GM18867 (cell line): ENCODE results near the gene MALAT1.

Source experiments
- ATAC-seq: cut with Tn5 transposase; IDR thresholded peaks from one replicate; pipeline ENCODE4 v1.9.1; 2021; ENCODE audit warnings: mild to moderate bottlenecking, moderate library complexity; ENCODE audit not compliant: unreplicated experiment

Gene MALAT1

DNA sequence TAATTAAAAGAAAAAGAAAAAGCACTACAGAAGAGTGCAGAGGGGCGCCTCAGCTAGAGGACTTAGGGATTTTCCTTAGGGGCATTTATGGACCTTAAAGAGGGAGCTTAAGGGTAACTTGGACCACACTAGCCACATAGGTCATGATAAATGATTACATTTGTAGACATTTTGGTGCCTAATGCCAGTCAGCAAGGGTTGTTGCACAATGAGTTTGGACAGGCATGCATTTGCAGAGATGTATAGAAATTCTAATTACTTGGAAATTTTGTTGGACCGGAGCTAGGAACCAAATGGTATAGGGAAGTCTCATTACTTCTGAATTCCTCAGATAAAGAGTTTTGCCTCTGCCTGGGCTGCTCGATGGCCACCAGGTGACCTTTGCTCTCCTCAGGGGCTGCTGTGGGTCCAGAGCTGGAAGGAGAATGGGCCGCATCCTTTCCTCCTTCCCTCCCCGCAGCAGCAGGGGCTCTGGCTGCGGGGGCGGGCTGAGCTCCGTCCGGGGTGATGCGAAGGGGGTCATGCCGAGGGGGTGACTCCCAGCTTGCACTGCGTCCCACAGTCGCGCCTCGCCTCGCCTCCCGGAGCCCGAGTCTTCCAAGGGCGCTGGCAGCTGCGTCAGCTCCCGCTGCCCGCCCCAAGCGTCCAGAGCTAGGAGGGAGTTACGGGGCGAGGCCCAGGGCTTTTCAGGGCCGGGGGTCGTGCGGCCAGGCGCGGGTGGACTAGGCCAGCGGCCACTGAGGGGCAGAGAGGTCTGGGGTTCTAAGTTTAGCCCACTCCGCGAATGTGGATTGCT, 20.3 kb upstream of the MALAT1 start:
- ATAC-seq: no peak

DNA sequence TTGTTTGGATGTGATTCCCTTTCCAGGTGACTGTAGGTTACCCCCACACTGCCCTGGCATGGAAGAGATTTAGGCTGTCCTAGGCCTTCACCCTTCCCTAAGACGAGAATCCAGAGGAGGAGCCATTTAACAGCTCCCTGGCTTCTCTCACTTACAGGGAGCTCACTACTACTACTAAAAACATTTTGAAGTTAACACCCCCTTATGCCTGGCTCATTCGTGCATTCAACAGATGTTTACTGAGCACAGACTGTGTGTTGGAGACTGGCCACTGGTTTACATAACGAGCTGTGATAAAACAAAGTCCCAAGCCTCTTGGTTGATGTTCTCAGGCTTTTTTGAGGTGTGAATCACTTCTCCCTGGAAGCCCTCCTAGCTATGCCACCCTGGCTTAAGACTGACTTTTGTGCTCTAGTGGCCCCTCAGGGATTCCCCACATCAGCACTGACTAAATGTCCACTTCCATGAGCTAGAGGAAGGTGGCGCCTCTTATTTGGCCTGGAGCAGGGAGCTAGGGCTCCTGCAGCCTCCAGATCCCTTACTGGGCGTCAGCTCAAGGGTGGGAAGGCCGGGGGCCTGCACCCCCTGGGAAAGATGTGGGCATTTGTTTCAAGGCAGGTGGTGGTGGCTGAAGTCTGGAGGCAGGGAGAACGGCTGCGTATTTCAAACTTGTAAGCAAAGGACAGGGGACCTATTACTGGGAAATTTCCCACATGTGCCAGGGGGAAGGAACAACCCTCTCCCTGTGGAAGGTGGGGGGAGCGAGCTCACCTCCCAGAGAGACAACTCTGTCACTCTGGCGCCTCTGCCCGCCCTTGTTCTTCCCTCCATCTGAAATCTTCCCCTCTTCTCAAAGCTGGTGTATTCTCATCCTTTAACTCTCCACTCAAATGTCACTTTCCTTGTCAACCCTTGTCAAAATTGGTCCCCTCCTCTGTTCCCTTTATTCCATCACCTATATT, 19.4 kb upstream of the MALAT1 start:
- ATAC-seq: no peak

DNA sequence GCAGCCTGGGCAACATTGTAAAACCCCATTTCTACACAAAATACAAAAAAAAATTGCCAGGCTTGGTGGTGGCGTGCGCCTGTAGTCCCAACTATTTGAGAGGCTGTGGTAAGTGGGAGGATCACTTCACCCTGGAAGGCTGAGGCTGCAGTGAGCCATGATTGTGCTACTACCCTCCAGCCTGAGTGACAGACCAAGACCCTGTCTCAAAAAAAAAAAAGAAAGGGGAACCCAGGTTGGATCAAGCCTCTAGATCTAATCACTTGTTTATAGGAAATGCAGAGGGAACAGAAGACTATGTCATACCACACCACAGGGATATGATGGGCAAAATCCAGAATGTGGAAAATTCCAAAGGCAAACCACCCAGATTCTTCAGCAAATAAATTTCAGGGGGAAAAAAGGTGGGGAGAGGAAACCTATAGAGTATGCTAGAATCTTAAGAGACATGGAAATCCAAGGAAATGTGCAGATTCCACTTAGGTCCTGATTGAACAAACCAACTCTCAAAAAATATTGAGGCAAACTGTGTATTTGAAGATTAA, 16.5 kb upstream of the MALAT1 start:
- ATAC-seq: no peak

DNA sequence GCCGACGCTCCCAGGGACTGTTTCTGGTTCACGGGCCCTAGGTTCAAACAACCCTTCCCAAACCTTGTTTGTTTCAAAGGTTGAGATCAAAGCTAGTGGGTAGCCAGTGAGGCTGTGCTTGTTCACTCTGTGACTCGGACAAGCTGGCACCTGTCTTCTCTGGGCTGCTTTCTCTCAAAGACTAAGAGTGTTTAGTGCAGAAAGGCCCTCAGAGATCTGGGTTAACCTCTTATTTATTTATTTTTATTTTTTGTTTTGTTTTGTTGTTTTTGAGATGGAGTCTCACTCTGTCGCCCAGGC, 13.0 kb upstream of the MALAT1 start:
- ATAC-seq: no peak

DNA sequence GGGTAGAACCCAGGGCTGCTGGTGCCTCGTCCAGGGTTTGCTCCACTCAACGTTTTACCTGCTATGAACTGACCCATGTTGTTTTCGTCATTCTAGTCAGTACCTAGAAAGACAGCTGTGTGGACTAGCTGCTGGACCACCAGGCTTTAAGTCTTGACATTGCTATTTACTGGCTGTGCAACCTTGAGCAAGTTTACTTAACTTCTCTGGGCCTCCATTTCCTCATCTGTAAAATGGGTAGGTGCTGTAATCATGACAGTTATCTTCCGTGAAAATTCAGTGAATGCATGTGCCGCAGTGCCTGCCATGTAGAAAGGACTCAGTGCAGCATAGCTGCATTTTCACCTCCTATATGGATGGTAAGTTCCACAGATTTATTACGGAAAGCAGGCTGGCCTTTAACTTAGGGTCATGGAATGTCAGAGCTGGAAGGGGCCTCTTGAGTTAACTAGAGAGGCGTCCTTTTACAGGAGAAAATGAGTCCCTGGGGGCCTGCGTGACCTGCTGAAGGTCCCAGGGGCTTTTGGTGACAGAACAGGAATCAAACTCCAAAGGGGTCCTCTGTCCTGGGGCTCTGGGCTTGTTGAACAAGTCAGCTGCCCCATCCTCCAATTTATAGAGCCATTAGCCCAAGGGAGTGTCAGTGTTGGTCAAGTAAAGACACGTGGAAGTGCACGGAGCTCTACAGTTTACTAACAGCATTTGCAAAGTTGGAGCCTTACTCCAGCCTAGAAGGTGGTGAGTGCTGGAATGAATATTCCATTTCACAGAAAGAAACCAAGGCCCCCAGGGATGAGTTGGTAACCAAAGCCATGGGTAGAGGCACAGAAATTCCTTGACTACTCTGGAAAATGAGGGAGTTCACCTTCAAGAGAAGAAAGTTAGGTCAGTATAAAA, 12.0 kb upstream of the MALAT1 start:
- ATAC-seq: no peak

DNA sequence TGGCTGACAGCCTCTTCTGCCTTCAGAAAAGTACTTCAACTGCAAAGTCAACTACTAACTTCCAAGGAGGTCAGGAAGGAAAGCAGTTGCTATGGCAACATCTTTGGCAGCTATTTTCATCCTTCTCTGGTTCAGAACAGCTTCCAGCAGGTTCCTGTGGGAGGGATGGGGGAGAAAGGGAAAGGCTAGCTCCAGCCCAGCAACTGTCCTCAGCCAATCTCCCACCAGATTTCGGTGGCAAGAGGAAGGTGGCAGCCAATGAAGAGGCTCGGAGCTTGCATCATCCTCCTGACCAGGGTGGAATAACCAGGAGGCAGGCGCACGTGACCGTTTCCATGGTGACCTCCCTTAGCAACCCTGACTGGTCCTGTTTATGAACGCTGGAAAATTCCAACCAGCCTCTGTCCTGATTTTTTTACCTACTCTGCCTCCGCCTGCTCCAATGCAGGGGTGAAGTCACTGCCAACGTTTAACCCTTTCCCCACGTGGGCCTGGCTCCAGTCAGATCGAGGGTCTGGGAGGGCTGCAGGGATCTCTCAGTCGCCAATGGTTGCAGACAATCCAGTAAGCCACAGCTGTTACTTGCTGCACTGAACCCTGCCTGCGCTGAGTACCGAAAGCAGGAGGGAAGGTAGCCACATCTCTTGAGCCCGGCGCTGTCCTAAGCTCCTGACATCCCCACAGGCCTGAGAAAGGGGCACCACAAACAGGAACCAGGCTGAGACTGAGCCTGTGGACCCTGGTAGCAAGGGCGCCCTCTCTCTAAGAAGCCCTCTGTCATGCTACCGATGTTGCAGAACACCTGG, 11.2 kb upstream of the MALAT1 start:
- no peak for ATAC-seq

DNA sequence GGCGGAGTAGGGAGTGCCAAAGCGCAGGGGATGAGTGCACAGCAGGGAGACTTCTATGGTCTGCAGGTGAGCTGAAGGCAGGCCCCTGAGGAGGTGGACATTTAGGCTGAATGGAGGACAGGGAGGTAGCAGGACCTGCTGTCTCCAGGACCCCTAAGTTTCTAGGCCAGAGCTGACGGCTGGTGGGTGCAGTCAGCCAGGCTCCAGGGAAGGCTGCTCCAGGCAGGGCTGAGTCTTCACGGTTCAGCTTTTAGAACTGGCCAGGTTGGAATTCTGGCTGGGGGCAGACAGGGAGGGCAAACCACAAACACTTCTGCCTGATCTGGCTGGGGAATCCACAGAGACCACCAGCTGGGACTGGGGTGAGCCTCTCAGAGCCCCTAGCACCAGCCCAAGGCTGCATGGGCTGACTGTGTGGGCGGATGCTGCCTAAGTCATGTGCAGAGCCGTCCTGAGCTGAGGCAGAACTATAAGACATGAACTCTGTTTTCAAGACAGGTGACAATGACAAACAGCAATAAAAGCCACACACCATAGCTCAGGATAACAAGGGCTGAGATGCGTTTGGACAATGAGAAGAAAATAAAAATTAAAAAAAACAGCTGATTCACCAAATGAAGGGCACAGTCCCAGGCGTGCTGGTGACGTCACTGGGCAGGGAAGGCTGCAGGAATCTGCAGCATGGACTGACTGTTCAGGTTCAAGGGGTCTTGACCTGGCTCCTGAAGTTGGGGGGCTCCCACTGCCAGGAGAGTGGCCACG, 10.4 kb upstream of the MALAT1 start:
- ATAC-seq: no peak

DNA sequence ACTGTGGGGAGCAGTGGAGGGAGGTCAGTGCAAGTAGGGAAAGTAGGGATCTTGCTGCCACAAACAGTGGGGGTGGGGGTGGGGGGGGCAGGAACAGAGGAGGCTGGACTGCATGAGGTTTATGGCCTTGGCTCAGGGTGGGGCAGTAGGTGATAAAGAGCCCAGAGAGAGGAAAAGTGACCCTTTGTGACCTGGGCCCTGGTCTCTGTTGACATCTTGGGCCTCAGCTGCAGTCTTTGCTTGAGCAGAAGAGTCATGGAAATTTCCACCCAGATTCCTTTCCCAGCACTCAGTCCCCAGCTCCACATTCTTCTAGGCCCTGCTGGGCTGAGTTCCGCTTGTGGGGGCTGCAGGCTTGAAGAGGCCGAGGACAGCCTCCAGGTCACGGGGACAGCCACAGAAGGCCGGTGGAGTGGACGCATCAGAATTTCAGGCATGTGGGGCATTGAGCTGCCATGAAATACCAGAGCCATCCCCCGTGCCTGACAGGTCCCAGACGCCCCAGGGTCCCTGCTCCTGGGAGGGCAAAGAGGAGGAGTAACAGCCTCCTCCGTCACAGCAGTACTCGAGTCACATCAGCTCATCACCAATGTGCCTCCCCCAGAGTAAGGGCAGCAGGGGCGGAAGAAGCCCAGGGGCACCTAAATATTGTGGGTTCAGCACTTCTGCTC, 9.7 kb upstream of the MALAT1 start:
- no peak for ATAC-seq

DNA sequence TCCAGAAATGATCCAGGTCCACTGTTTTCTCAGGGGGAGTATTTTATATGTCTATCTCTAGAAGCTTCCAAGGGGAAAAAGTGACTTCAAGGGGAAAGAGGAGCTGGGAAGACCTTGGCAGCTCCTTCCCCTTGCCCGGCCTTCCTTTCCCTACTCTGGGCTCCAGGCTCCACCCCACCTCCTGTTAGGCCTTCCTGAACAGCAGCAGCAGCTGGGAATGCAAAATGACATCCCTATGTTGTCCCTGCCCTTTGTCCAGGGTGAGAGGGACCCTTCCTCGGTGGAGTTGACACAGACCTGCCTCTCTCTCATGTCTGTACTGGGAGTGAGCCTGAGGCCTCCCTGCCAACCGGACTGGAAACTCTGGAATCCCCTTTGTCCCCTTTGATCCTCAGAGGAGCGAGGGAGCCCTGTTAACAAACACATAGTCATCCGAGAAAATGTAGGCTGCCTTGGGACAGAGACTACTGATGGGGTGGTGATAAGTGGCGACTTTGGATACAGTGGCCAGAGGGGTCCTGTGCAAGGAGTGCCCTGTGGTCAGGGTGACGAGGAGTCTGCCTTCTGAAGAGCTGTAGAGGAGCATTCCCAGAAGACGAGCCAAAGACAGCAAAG, 9.0 kb upstream of the MALAT1 start:
- ATAC-seq: no peak

DNA sequence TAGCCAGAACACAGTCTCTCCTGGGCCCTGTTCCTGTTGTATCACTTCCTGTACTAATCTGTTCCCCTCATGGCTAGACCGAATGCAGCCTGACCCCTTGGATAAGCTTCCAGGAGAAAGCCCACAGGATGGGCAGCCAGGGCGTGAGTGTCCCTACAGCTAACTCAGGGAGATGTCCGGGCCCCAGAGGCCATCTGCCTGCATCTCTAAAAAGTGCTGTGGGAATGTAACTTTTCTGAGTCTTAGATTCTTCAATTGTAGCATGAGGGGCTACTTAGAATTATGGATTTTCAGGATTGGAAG, 7.7 kb upstream of the MALAT1 start:
- no peak for ATAC-seq

DNA sequence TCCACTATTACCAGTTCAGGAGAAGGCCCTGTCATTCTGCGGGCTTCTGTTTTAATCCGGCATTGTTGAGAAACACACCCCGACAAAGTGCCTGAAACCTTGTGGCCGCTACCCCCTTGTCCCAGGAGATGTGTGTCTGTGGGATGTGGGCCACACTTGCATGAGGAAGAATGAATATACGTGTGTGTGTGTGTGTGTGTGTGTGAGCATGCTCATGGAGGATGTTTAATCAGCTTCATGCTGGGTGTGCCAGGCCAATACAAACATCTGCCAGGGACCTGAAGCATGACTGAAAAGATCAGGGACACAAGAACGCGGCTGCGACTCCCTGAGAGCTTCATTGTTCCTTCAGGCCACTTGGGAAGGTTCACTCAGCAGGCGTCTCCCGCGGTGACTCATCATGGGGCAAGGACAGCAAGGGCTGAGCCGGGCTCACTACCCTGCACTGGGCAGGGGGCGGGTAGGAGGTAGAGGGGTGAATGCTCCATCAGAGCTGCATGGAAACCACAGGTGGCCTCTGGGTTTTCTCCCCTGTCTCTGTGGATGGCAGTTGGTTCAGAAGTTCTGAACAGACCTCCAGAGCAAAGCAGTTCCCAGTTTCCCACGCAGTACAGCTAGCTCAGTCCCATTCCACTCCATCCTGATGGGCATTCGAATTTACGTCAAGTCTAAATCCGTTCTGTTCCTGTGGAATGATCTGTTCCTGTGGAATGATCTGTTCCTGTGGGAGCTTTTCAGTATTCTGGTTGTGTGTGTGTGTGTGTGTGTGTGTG, 7.0 kb upstream of the MALAT1 start:
- ATAC-seq: no peak

DNA sequence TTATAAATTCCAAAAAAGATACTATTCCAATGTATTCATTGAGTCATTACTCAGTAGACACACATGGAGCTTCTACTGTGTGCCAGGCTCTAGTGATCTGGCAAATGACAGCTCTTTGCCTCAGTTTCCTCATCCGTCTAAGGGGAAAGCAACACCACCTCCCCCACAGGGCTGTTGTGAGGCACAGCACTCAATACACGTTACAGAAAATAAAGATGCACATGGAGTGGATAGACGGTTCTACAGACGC, 6.5 kb upstream of the MALAT1 start:
- ATAC-seq: no peak

DNA sequence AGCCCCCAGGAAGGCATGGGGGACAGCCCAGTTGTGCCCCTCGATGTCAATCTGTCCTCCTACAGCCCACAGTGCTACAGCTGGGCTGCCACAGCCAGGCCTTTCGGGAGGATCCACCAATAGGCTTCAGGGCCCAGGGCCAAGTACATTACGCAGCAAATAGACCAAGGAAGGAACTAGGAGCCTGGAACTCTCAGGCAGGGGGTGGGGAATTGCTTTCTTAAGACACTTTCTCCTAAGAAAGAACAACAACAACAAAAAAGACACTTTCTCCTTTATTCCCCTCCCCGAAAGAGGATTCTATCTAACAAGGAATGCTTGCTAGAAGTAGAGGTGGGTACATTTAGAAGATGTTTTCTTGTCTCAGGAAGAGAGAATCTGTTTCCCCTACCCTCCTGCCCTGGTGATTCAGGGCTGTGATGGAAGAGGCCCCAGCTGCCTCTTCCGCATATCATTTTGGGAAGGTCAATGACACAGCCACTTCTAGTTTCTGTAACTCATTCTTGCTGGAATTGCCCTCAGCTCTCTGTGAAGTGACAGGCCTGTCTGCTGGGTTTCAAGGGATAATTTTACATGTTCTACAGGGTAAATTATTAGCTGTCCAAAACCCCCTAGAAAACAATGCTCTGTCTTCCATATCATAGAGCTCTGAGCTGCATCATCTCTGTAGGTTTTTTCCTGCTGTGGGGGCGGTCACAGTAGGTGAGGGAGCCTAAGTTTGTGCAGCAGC, 6.0 kb upstream of the MALAT1 start:
- ATAC-seq: no peak

DNA sequence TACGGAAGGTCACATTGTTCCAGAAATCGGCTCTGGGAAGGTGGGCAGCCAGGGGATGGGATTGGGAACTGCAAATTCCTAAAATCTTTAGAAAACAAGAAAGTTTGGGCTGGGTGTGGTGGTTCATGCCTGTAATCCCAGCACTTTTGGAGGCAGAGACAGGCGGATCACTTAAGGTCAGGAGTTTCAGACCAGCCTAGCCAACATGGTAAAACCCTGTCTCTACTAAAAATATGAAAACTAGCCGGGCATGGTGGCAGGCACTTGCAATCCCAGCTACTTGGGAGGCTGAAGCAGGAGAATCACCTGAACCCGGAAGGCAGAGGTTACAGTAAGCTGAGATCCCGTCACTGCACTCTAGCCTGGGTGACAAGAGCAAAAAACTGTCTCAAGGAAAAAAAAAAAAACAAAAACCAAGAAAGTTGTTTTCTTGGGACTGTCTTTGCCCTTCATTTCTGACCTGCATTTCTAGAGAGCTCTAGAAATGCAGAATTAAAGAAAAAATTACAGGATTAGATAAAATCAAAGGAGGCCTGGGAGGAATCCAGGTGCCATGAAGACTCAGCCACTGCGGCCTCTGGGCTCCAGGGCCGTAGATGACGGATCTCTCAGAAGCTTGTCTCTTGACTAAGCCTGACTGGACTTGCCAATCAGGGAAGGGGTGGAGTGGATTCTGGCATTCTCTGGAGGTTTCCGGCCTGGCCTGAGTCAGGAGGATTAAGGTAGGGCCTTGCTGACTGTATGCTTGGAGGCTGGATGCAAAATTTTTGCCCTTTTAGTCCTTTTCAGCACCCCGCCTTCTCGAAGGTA, 5.3 kb upstream of the MALAT1 start:
- ATAC-seq: no peak

DNA sequence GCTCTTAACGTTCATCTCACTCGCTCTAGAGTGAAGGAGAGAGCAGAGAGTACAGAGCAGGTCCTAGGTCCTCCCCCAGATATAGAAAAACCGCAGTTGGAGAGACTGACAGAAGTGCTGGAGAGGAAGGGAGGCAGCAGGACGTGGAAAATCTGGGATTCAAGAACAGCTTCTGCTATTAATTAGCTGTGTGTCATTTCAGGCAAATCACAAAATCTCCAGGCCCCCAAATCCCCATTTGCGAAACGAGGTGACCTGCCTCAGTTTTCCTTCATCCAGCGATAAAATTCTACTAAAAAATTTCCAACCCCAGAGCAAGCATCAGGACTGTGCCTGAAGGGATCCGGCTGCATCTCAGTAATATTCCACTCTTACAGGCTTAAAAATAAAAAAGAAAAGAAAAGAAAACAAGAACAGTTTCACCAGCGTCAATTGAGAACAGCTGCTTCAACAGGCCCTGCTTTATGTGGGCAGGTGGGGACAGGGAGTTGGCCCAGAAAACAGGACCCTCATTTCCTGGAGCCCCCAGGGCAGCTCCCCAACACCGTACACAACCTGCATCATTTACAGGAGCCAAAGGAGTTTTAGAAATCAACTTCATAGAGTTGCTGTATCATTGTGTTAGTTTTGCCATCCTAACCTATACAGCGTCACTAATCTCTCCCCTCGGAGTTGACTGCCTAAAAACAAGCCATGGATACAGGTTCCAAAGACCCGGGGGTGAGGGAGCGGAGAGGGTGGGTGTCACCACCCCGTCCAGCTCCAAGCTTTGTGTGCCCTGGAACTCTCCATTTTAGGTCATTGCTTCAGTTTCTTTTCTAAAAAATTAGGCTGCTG, 2.3 kb upstream of the MALAT1 start:
- ATAC-seq: no peak
